ENCODE results near the gene KCNIP4.
"Not testable (repeated sequence)": the region's sequence is repeated elsewhere in the genome, so short reads cannot be mapped to it uniquely, and the experiment has no call there.

KCNIP4 gene

DNA sequence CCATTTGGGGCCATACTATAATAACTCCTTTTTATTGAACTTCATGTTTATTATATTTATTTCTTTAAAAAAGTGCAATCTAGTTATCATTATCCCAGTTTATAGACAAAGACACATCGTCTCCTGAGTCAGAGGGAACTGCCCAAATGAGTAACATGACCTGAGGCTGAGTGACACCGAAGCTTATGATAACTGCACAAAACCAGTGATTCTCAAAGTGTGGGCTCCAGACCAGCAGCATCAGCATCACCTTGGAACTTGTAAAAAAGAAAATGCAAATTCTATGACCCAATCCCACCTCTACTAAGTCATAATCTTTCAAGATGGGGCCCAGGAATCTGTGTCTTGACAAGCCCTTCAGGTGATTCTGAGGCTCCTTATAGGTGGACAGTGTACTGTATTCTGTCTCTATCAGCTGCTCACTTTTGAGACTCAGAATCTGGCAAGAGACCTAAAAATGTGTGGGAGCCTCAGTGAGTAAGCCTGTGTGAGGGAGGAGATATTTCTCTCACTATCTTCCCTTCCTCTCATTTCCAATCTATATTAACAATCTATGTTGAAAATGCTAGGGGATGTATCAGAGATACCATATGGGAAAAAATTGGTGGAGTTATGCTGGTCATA lies 1101.3 kb downstream of the KCNIP4 start:
- no peak for DNase-seq (ENCODE audit: low read depth)

DNA sequence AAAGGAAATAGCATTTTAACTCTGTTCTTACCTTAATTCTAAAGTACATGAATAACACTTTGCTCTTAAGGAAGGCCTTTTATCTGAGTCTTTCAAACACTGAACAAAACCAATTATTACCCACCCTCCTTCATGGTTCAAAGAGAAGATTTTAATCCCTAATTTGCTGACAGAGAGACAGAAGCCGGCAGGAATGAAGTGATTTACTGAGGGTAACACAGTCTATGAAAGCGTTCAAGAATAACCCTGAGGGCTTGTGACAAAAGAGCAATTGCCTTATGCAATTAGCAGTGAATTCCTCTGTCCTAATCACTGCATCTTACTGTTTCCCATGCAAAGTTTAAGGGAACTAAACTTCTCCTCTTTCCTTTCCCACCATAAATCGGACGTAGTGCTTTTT lies 1104.3 kb downstream of the KCNIP4 start:
- DNase-seq (ENCODE audit: low read depth): no peak

DNA sequence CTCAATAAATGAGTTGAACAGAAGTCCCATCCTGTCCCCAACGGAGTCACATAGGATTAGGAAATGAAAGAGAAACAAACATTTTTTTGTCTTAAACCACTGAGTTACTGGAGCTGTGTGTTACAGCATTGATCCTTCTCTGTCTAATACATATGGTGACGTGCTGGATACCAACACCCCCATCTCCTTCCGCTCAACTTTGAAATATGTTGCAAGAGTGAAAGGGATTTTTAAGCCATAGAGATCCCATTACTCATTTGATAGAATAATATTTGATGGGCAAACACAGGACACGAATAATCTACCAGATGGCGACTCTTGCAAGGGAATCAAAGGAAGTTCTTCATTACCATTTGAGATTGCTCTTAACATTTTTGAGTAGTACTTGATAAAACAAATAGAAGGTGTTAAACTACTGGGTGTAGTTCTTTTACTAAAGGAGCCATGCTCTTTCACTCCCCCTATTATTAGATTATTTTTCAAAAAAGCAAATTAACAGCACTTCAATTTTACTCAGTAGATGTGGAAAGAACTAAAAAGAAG lies 1107.9 kb downstream of the KCNIP4 start:
- DNase-seq (ENCODE audit: low read depth): no peak

DNA sequence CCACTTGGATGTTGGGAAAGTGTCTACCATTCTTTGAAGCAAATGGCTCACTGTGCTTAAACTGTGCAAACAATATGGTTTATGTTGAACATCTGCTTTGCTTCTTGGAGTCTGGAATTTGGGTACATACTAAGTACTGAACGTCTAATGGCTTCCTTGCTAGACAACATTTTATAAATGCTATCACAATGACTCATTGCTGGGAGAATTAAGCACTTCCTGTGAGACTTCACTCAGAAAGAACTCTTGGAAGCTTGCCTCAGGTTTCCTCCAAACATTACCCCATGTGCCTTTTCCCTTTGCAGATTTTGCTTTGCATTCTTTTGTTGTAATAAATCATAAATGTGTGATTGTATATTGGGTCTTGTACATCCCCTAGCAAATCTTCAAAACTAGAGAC lies 1108.6 kb downstream of the KCNIP4 start:
- DNase-seq (ENCODE audit: low read depth): no peak

DNA sequence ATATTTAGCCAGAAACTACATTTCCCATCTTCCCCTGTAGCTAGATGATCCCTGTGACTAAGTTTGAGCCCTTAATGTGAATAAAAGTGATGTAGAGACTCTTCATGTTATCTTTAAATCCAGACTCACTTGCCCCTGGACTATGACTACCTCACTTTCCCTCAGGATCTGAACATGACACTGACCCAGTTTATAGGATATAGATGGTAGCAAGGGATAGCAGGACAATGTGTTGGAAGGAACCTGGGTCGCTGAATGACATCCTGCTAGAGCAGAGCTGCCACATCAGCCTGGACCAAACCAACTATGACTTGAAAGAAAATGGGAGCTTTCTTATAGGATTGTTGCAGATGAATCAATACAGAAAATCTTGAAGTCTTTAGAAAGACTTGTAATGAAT lies 1110.1 kb downstream of the KCNIP4 start:
- no peak for DNase-seq (ENCODE audit: low read depth)

DNA sequence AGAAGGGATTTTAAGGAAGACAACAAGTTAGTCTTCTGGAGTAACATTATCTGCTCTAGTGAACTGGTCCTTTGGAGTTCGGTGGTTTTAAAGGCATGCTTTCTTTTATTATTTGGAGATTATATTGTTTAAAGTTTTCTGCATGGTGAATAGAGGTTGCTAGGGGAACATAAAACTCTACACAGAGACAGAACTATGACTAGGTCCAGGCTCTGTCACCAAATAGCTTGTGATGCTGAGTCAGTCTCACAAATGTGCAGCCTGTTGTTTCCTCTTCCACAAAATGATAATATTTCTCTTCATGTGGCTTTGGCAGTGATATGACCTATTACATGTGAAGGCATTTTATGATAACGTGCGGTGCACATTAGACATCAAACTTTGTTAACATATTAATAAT lies 1115.7 kb downstream of the KCNIP4 start:
- DNase-seq (ENCODE audit: low read depth): no peak

DNA sequence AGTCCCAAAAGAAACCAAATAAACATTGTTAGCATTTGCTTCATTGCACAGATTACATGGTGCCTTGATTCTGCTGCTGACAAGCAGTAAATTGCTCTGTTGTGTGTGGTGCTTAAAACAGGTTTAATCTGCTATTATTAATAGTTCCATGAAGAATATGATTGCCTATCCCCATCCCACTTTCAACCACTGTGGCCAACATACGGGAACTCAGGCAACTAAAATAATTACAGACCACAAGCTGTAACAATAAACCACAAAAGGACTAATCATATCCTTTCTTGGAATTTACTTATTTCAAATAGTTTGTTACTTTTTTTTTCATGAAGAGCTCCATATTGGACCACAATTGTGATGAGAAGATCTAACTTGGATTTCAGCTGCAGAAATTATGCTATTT lies 1116.8 kb downstream of the KCNIP4 start:
- no peak for DNase-seq (ENCODE audit: low read depth)

DNA sequence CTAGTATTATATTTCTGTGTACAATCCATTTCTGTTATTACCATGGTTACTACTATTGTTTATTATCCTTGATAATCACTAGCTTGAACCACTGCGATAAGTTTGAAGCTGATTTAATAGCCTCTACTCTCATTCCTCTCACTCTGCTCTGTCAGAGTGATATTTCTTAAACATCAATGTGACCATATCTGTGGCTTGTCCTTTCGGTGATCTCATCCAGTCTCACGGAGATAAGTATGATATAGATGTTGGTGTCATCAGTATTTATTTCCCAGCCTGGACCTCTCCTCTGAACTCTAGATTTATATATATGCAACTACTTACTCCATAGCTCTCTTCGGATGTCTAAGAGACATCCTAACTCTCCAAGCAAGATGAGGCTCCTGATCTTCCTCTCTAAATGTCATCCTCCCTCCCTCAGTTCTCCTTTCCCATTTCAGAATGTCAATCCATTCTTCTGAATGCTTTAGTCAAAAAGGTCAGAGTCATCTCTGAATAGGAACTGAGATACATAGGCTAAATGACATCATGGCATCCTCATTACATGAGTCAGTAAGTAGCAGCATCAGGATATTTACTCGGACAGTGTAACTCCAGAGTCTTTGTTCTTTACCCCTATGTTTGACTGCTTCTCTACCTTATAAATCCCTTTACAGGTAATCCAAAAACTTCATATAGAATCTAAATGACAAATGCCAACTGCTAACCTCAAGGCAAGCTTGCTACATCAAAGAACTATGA lies 1118.8 kb downstream of the KCNIP4 start:
- no peak for DNase-seq (ENCODE audit: low read depth)

DNA sequence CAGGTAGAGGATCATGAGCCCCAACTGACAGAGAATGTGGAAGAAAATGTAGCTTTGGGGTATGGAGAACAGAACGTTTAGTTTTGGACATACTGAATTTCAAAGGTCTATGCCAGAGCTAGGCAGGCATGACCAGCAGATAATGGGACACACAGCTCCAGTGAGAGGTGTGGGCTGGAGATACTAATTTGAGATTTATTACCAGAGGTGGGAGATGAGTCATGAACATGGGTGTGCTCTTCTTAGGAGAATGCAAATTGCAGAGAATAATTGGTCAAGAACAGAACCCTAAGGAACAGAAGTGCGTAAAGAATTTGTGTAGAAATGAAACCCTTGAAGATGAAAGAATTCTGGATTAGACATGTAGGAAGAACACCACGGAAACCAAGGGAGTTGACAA lies 1123.1 kb downstream of the KCNIP4 start:
- DNase-seq (ENCODE audit: low read depth): no peak

DNA sequence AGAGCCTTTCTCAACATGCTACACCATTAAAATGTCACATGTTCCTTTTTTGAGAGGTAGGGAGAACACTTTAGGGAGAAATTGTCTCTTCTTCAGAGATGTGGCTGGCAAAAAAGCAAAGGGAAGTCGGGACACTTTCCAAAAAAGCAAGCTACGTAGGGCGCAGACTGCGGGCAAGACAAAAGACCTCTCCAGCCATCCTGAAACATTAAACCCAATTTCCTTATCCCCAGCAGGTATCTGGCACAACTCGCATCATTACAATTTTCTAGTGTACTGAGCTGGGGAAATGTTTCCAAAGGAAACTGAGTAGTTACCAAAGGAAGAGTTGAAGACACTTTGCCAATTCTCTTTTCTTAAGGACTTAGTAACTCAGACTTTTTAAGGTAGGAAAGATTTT lies 1132.3 kb downstream of the KCNIP4 start:
- no peak for DNase-seq (ENCODE audit: low read depth)

DNA sequence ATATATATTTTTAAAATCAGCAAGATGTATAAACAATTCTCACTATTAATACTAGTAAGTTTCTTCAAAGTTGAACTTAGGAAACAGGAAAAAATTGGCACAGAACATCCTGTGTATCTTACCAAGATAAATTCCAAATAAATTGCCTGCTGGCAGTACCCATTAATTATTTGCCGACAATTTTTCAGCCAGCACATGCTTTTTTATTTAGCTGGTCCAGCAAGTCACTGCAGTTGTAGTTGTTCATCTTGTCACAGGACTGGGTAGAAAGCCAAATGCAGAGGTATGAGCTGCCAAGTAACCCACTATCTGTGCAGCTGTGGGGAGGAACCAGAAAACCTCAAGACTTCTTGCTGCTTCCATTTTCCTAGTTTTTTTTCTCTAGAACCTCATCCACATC lies 1134.9 kb downstream of the KCNIP4 start:
- no peak for DNase-seq (ENCODE audit: low read depth)

DNA sequence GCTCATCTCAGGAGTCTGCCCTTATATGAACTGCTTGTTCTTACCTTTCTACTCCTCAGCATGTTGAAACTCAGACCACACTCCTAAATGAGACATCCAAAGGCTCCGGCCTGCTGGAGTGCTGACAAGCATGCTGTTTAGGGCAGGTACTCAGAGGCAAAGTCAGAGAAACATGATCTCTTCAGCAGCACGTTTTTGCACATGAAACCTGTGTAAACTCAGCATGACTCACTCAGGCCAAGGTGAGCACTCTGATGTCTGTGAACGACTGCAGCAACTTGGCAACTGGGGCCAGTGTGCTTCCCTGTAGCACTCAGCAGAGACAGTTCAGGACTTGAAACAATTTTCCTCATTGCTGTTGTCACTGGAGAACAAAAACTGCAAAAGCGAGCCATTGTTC lies 1138.8 kb downstream of the KCNIP4 start:
- no peak for DNase-seq (ENCODE audit: low read depth)

DNA sequence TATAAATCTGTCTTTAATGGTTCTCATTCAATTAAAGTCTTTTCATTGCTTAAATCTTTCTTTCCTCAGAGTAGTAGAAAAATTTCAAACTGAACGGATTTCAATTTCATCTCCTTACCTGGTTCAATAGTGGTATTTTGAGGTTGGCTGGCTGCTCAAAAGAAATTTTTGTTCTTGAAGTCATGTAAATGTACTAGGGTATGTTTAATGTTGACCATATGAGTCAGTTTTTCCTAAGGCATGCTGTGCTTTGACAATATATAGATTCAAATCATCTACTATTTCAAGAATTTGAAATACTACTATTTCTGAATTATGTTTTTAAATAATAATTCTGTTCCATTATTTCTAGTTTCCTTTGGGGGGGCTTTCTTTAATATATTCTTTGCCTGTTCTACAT lies 1142.9 kb downstream of the KCNIP4 start:
- no peak for DNase-seq (ENCODE audit: low read depth)

DNA sequence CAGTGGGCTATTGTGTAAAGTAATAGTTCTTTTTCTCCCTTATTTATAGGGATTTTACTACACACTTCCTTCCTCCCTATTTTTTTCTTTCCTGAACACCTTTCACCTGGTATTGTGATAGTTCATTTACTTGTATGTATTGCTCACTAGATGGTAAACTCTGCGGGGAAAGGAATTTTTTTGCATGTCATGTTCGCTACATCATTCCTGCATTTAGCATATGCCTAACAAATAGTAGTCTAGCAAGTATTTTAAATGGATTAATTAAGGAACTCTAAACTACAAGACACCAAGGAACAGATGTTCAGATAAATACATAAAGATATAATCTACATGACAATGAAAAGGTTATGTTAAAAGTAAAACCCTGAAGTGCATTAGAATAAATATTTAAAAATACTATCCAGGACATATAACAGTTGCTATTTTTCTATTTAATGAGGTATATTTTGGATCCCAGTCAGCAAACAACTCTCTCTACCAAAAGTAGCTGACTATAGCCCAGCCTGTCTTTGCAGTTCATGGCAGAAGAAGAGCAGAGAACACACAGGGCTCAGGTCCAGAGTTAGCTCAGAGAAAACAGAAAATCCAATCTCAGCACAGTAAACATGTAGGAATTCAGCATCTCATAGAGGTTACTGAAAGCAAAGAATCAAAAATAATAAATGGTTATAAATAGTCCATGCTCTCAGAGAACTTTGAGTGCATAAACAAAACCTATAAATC lies 1160.5 kb downstream of the KCNIP4 start:
- DNase-seq (ENCODE audit: low read depth): no peak

DNA sequence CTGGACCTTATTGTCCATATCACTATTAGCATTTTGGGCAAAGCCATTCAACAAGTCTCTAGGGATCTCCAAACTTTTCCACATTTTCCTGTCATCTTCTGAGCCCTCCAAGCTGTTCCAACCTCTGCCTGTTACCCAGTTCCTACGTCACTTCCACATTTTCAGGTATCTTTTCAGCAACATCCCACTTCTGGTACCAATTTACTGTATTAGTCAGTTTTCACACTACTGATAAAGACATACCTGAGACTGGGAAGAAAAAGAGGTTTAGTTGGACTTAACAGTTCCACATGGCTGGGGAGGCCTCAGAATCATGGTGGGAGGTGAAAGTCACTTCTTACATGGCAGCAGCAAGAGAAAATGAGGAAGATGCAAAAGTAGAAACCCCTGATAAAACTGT lies 1165.4 kb downstream of the KCNIP4 start:
- not testable (repeated sequence) for DNase-seq (ENCODE audit: low read depth)

DNA sequence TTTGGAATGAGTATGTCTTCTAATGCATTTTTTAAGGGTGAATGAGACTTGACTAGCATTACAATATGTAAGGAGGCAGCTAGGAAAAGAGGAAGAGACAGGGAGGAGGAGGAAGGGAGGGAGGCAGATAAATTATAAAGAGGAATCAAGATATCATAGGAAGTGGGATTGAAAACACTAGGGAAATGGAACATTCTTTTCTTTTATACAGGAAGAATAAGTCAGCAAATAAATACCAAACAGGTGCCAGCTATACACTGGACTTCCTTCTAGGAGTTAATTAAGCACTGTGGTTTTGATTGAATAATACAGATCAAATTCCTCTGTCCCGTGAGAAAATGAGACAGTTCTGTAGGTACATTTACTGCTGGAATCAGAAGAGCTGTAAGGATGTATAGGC lies 1169.7 kb downstream of the KCNIP4 start:
- DNase-seq (ENCODE audit: low read depth): no peak

DNA sequence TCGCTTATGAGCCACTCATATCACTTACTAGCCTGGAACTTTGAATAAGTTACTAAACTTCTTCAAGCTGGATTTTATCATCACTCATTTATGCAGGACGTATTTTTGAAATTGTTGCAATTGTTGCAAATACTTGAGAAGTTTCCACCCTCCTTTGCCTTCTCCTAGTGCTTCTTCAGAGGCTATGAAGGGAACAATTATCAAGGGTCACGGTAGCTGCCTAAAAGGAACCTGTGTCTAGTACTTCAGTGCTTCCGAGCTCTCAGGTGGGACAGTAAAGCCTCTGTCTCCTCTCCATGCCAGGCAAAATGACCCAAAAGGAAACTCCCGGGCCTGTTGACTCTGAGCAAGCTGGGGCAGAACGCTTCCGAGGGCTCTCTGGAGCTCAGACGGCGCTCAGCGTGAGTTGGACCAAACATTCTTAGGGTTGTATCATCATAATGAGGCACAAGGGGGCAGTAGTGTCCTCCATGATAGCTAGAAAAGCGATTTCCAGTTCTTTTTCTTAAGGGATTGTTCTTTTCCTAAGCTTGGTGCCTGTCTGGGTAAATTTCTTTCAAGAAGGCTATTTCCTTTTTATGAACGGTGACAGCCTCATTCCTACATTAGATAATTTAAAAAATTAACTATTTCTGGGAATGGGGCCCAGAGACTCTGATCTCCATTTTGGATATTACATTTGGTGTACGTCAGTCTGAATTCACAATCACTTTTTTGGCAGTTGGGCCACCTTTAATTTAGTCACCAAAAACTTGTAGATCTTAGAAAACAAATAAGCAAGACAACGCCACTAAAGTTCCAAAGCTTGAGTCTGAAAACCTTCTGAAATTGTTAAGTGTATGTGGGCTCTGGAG lies 1175.2 kb downstream of the KCNIP4 start:
- no peak for DNase-seq (ENCODE audit: low read depth)

DNA sequence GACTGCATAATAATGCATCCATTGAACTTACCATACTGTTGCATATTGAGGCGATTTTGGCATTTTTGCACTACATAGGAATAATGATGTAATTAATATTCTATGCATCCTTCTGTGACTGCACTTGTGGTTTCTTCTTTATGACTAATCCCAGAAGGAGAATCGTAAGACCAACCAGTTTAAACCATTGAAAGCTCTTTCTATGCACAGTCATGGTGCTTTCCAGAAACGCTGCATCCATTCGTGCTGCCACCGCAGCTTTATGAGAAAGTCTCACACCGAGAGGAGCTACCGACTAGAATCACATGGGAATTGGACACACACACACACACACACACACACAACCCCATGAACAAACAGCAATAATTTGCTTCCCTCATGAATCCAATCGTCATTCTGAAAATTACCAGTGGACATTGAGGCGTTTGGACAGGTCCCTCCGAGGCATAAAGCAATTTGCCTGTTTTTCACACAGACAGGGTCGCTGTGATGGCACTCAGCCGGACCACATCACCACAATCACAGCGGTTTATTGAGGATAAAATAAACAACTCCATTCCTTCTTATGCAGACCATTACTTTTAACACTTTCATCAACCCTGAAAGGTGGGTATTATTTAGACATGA lies 1184.1 kb downstream of the KCNIP4 start:
- DNase-seq (ENCODE audit: low read depth): no peak

DNA sequence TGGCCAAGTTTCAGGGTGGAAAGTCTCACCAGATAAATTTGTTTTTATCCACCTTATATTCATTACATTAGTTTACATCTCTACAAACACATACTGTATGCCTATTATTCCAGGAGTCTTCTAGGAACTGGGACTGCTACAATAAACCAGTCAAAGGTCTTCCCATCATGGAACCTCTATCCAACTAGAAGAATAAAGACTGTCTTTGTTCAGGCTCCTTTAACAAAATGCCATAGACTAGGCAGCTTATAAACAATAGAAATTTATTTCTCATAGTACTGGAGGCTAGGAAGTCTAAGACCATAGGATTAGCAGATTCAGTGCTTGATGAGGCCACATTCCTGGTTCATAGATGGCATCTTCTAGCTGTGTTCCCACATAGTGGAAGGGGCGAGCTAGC lies 1186.7 kb downstream of the KCNIP4 start:
- no peak for DNase-seq (ENCODE audit: low read depth)

DNA sequence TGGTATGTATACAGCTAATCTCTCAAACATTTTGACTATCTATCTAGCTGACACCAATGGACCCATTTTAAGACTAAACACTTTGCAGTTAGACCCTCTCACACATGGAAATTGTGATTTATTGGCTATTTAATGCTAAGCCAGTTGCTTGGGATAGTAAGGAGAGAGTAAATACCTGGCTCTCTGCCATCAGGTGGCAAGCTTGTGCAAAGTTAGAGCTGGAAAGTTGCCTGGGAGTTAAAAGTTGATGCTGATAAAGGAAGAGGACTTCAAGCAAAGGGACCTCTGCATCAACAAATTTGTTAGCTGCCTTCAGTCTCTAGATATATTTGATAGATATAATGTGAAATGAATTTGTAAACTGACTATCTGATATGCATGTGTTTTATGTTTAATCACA lies 1187.2 kb downstream of the KCNIP4 start:
- DNase-seq (ENCODE audit: low read depth): no peak

DNA sequence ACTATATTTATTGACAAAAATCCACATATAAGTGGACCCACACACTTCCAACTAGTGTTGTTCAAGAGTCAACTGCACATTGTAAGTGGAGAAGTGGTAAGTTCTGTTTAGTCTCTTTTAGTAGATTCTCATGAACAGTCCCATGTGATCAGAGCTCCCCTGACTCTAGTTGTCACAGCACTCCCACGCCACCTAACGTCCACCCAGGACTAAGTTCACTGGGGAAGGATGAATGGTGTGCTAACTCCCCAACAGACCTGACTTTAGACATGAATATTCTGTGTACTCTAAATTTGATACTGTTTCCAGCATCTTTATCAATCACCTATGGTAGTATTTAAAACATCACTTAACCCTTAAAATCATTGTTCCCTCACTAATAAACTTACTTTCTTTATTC lies 1188.5 kb downstream of the KCNIP4 start:
- DNase-seq (ENCODE audit: low read depth): no peak

DNA sequence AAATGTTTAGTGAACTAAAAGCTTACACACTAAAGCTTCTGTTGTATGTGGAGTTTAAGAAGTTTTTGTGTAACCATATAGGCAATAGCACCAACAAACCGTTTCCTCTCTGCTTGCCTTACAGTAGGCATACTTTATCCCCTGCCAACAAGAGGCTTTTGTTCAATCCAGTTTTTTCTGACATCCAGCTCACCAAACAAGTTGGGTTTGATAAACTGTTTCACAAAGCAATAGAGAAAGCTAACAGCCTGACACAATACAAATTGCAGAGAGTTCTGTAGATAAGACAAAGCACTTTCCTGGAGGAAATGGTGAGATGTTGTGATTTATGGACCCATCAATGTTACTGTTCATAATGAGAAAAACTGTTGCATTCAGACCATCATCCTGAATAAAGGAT lies 1194.5 kb downstream of the KCNIP4 start:
- DNase-seq (ENCODE audit: low read depth): no peak
